ENCODE measurements around the gene MYO3A. TPM values are rescaled to one million over a fixed set of nuclear protein-coding genes. Genes with fewer than 3 reads are reported as not detected.
"Not testable (repeated sequence)": the region's sequence is repeated elsewhere in the genome, so short reads cannot be mapped to it uniquely, and the experiment has no call there.

The MYO3A gene
- total RNA-seq, 2 experiments from 2014 or later: not detected

DNA sequence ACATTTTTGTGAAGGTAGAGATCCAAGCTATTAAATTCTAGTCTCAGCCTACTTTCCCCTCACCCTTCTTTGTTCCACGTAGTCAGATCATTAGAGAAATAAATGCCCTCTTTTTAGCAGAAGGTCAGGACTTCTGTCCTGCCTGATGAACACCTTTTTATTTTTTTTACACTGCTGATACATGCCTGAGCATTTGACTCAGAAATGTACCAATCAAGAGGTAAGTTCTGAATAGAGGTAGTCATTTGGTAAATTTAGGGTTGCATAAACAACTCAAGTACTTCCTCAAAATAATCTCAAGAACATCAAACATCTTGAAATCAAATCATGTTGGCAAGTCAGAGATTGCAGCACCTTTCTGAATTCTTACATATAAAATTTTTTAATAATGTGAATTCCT is 133.7 kb downstream of the MYO3A start:
- no peak overlapping the region for H3K27ac Mint-ChIP-seq
- no peaks in the 10 kb centered on the region for H3K36me3 Mint-ChIP-seq (ENCODE audit: low read depth)
- intact Hi-C loops (cut with micrococcal nuclease): no loop called here
- POLR2A ChIA-PET: no interaction called here
- no peak for ATAC-seq
- H3K4me1 Mint-ChIP-seq (ENCODE audit: low read depth): no peaks in the 10 kb centered on the region
- no peaks in the 10 kb centered on the region for H3K9me3 Mint-ChIP-seq
- CTCF ChIA-PET: no interaction called here
- no peaks in the 10 kb centered on the region for H3K27me3 Mint-ChIP-seq
- H3K4me3 Mint-ChIP-seq: no peak overlapping the region
- no peak for TF ChIP-seq CTCF (IDR thresholded peaks at IDR 0.05)
- DNase-seq: no peak

DNA sequence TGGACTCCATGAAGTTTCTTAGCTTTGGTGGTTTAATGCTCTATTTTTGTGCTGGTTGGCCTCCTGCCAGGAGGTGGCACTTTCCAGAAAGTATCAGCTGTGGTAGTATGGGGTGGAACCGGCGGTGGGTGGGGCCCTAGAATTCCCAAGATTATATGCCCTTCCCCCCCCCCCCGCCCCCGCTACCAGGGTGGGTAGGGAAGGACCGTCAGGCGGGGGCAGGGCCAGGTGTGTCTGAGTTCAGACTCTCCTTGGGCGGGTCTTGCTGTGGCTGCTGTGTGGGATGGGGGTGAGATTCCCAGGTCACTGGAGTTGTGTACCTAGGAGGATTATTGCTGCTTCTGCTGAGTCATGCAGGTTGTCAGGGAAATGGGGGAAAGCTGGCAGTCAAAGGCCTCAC is 146.9 kb downstream of the MYO3A start:
- intact Hi-C loops (cut with micrococcal nuclease); H3K4me1 Mint-ChIP-seq (ENCODE audit: low read depth); H3K4me3 Mint-ChIP-seq; H3K36me3 Mint-ChIP-seq (ENCODE audit: low read depth); H3K27ac Mint-ChIP-seq; DNase-seq; POLR2A ChIA-PET; H3K9me3 Mint-ChIP-seq; H3K27me3 Mint-ChIP-seq; CTCF ChIA-PET; ATAC-seq: not testable (repeated sequence)

GRCh38 chr10:26081459-26081858 is 147.4 kb downstream of the MYO3A start:
- ChIA-PET CTCF (no interaction called here), POLR2A (no interaction called here)
- Mint-ChIP-seq H3K27me3 (peaks cover 8% of the 10 kb centered on the region), H3K4me1 (ENCODE audit: low read depth) (no peaks in the 10 kb centered on the region), H3K9me3 (peaks cover 1% of the 10 kb centered on the region), H3K4me3 (no peak overlapping the region), H3K36me3 (ENCODE audit: low read depth) (no peaks in the 10 kb centered on the region), H3K27ac (no peak overlapping the region)
- no peak for TF ChIP-seq CTCF (IDR thresholded peaks at IDR 0.05)
- intact Hi-C loops (cut with micrococcal nuclease): no loop called here
- ATAC-seq (no peak), DNase-seq (no peak)

DNA sequence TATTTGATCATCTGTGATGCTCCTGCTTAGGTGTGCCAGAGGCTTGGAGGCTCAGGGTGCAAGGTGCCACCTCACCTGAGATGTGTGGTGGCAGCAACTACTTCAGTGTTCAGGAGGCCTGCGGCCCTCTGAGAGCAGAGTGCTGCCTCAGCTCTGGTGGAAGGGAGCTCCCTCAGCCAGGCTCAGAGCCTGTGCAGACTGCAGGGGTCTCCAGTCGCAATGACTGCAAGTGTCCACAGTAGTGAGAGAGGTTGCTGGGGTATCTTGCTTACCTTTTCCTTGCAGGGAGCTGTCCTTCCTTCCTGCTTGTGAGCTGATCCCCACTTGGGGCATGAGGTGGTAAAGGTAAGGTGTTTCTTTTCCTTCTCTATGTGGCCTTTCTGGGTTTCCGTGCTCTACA is 151.5 kb downstream of the MYO3A start:
- CTCF ChIA-PET: no interaction called here
- TF ChIP-seq CTCF (IDR thresholded peaks at IDR 0.05): no peak
- POLR2A ChIA-PET: no interaction called here
- DNase-seq: no peak
- no peaks in the 10 kb centered on the region for H3K4me1 Mint-ChIP-seq (ENCODE audit: low read depth)
- H3K4me3 Mint-ChIP-seq: no peak overlapping the region
- peaks cover 12% of the 10 kb centered on the region for H3K27me3 Mint-ChIP-seq
- intact Hi-C loops (cut with micrococcal nuclease): no loop called here
- no peak for ATAC-seq
- H3K27ac Mint-ChIP-seq: no peak overlapping the region
- H3K9me3 Mint-ChIP-seq: peaks cover 1% of the 10 kb centered on the region
- H3K36me3 Mint-ChIP-seq (ENCODE audit: low read depth): no peaks in the 10 kb centered on the region

GRCh38 chr10:26087666-26088065 is 153.6 kb downstream of the MYO3A start:
- no peak for ATAC-seq
- no peaks in the 10 kb centered on the region for H3K9me3 Mint-ChIP-seq

More at GRCh38 chr10:26087666-26088065, 153.6 kb downstream of the MYO3A start:
- ChIA-PET CTCF (interaction anchor here (0.6 kb wide), 1 partner anchor 641 kb away, joined by 3 read pairs; no protein-coding TSS in a partner anchor), POLR2A (no interaction called here)
- intact Hi-C loops (cut with micrococcal nuclease): no loop called here
- TF ChIP-seq CTCF (IDR thresholded peaks at IDR 0.05): no peak
- no peaks in the 10 kb centered on the region for H3K36me3 Mint-ChIP-seq (ENCODE audit: low read depth)
- DNase-seq: no peak
- no peaks in the 10 kb centered on the region for H3K4me1 Mint-ChIP-seq (ENCODE audit: low read depth)
- peaks cover 12% of the 10 kb centered on the region for H3K27me3 Mint-ChIP-seq
- no peak overlapping the region for H3K27ac Mint-ChIP-seq
- no peak overlapping the region for H3K4me3 Mint-ChIP-seq

Measured in activated CD8-positive, alpha-beta T cell treated with anti-CD3 and anti-CD28 coated beads for 36 hours (primary cell).